Heart left ventricle (tissue), 13 donors: ENCODE results near the gene DAB2IP.

Experiments used
- POLR2A ChIP-seq, 2 donors: fragments of 450-650 bp; IDR thresholded peaks; one replicate each; pipeline ENCODE4 v1.6.1; 2017; ENCODE audit warnings: antibody characterized with exemption in 2 of 2, mild to moderate bottlenecking in 2 of 2, moderate library complexity in 2 of 2
- TF ChIP-seq, protein P1 (sequence below), 12 donors: fragments of 200-600 bp; sonication (generic) in 4 of 12; IDR thresholded peaks; one replicate each; pipeline versions ENCODE4 v1.5.0 to v1.8.0; 2018 to 2022; ENCODE audit warnings: antibody characterized with exemption in 12 of 12, mild to moderate bottlenecking in 5 of 12
- donor health status: ischemic (EF 13 %, LVEDD 7.1; RV severe dilation, severe dysfunction).
- donor health status: DM: no; HTN: yes; CAD: no.
- donor health status: DM: no; HTN: no; CAD: no.
- donor health status: ischemic (EF 25% LVEDD 6.9; RV normal size, moderate dysfunction).
- donor health status: ischemic (EF 25% LVEDD 5.7; RV mildly dilated, moderate dysfunction).
- donor health status: ischemic (EF 35%, LVEDD 5.7; RV mildly dilated, moderate dysfunction).
- donor health status: nonischemic (EF 11% LVEDD 7.7; RV severe dilation, severe dysfunction).
- donor health status: DM: yes; HTN: yes; CAD: no.
- donor health status: PGD.
- donor health status: ischemic (EF 29% LVEDD 5.4; RV normal size, mild dysfunction).
- donor health status: nonischemic (EF 23%, LVEDD 6.1; RV moderate dilation, normal function).

DNA sequence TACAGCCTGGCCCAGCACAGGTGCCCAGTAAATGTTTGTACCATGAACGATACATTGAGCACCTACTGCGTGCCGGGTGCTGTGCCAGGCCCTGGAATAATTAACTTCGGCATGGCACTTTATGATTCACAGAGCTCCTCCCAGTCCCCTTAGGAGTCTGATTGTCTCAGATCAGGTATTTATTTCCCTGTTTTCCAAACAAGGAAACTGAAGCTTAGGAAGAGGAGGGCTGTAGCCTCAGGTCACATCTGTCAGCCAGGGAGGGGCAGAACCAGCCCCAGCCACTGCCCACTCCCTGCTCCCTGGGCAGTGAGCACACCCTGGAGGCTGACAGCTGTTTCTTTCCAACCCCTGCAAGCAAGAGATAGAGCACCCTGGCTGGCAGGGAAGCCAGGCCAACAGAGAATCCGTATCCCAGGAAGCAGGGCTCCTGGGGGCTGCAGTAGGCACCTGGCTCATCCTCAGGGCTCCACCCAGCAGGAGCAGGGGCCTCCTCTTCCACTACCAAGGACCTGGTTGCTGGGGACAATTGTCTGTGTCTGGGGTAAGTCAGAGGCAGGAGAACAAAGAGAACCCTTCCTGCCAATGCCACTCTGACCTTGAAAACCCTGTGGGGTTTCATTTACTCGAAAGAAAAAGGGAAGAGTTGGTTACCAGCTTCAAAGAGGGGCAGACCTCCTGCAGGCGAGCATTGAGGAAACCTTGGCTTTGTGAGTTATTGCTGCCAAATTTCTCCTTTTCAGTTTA lies 69.0 kb downstream of the DAB2IP start:
- no peak for TF ChIP-seq POLR2A (IDR thresholded peaks at IDR 0.05)
- TF ChIP-seq, protein P1, sequence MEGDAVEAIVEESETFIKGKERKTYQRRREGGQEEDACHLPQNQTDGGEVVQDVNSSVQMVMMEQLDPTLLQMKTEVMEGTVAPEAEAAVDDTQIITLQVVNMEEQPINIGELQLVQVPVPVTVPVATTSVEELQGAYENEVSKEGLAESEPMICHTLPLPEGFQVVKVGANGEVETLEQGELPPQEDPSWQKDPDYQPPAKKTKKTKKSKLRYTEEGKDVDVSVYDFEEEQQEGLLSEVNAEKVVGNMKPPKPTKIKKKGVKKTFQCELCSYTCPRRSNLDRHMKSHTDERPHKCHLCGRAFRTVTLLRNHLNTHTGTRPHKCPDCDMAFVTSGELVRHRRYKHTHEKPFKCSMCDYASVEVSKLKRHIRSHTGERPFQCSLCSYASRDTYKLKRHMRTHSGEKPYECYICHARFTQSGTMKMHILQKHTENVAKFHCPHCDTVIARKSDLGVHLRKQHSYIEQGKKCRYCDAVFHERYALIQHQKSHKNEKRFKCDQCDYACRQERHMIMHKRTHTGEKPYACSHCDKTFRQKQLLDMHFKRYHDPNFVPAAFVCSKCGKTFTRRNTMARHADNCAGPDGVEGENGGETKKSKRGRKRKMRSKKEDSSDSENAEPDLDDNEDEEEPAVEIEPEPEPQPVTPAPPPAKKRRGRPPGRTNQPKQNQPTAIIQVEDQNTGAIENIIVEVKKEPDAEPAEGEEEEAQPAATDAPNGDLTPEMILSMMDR (IDR thresholded peaks at IDR 0.05): peak in 1 of 12 donors; percentile 29
